A549 treated with AZD2906 at 1 μM for 4 hours (cell line): ENCODE data around the gene DUX4. TPM values are rescaled to one million over a fixed set of nuclear protein-coding genes. Genes with fewer than 3 reads are reported as not detected.

Experiments
- total RNA-seq: library from RNA; stranded (reverse); fragments of 200-300 nt; extraction: Qiagen RNA extraction; gene quantifications from 5 replicates; pipeline ENCODE4 v1.2.3, GENCODE V29; 2022

Gene DUX4
- total RNA-seq = not detected in 5 replicates

GRCh38 chr4:190173428-190173827, at the start of gene DUX4:
Gene DUX4 (plus strand): TSS chr4:190173774. CDS start chr4:190173774, 0 bp downstream.

Other genes starting within 250 kb of the DUX4 start
- 34.7 to 42.2 TPM (median 36.9 TPM) in 5 replicates for gene FRG1, start 232.9 kb upstream of the DUX4 start, total RNA-seq
- 0.07 TPM in 1 of 5 replicates, not detected in the others for gene FRG2, start 146.5 kb upstream of the DUX4 start, total RNA-seq
- not detected in 5 replicates for gene DBET, start 109.3 kb upstream of the DUX4 start, total RNA-seq